HG03439 (cell line): ENCODE data around the gene LPAR2.
A peak's percentile ranks its signal among the peaks of the same experiment; 100 is the strongest.

ENCODE experiments used
- ATAC-seq: cut with Tn5 transposase; IDR thresholded peaks from one replicate; pipeline ENCODE4 v1.9.1; 2021; ENCODE audit warnings: mild to moderate bottlenecking, moderate library complexity; ENCODE audit not compliant: unreplicated experiment

Gene LPAR2

GRCh38 chr19:19602136-19602712 lies 25.8 kb downstream of the LPAR2 start:
- ATAC-seq, result no peak

- no peak for ATAC-seq
Observed at GRCh38 chr19:19600793-19601330, 27.2 kb downstream of the LPAR2 start.

- peak; percentile 20 for ATAC-seq
Observed at GRCh38 chr19:19598728-19599451, 29.1 kb downstream of the LPAR2 start.

- peak; percentile 63 for ATAC-seq
Observed at GRCh38 chr19:19597809-19598306, 30.2 kb downstream of the LPAR2 start.

GRCh38 chr19:19595171-19595701 lies 32.8 kb downstream of the LPAR2 start:
- no peak for ATAC-seq

- no peak for ATAC-seq
Observed at GRCh38 chr19:19594381-19594780, 33.6 kb downstream of the LPAR2 start.

- no peak for ATAC-seq
Observed at GRCh38 chr19:19592690-19593089, 35.3 kb downstream of the LPAR2 start.

- ATAC-seq, result peak; percentile 70
Observed at GRCh38 chr19:19591133-19591825, 36.7 kb downstream of the LPAR2 start.

GRCh38 chr19:19588546-19588945 lies 39.5 kb downstream of the LPAR2 start:
- no peak for ATAC-seq

- no peak for ATAC-seq
Observed at GRCh38 chr19:19587771-19588170, 40.2 kb downstream of the LPAR2 start.

GRCh38 chr19:19584356-19584755 lies 43.7 kb downstream of the LPAR2 start:
- no peak for ATAC-seq

- no peak for ATAC-seq
Observed at GRCh38 chr19:19582471-19582870, 45.5 kb downstream of the LPAR2 start.

GRCh38 chr19:19581391-19581790 lies 46.6 kb downstream of the LPAR2 start:
- no peak for ATAC-seq

- ATAC-seq, result no peak
Observed at GRCh38 chr19:19580418-19580817, 47.6 kb downstream of the LPAR2 start.

GRCh38 chr19:19579533-19580361 lies 48.3 kb downstream of the LPAR2 start:
- no peak for ATAC-seq

GRCh38 chr19:19578252-19578651 lies 49.8 kb downstream of the LPAR2 start:
- no peak for ATAC-seq

- no peak for ATAC-seq
Observed at GRCh38 chr19:19575411-19575810, 52.6 kb downstream of the LPAR2 start.
